ENCODE data around the gene CCSER1. TPM values are rescaled to one million over a fixed set of nuclear protein-coding genes. Genes with fewer than 3 reads are reported as not detected.

CCSER1 gene
- total and polyA plus RNA-seq, 4 donors = 0.61 to 23.0 (median 3.8) TPM

DNA sequence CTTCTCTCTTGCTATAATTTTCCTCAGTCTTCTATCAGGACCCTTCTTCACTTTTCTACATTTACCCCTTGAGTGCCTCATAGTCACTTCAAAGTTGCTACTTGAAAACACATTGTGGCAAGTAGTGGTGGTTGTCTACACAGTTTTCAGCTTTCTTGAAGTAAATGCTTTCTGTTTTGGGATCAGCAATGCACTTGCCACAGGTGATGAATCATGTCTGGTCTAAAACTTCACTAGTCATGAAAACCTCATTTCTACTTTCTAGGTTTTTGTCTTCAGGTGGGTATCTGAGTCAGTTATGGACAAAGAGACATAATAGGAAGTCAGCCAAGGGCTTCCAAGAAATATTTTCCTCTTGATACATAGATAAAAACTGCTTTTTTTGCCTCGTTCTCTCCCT is 359.2 kb downstream of the CCSER1 start:
- no peak overlapping the region for H3K9ac ChIP-seq (ENCODE audit: insufficient read depth in 1 of 2, low read length in 2 of 2)
- WGBS, 2 donors = 72 to 81% methylated on average over 1 of the region's 1 CpG
- no peak overlapping the region for H3K4me3 ChIP-seq
- TF ChIP-seq, protein P1, sequence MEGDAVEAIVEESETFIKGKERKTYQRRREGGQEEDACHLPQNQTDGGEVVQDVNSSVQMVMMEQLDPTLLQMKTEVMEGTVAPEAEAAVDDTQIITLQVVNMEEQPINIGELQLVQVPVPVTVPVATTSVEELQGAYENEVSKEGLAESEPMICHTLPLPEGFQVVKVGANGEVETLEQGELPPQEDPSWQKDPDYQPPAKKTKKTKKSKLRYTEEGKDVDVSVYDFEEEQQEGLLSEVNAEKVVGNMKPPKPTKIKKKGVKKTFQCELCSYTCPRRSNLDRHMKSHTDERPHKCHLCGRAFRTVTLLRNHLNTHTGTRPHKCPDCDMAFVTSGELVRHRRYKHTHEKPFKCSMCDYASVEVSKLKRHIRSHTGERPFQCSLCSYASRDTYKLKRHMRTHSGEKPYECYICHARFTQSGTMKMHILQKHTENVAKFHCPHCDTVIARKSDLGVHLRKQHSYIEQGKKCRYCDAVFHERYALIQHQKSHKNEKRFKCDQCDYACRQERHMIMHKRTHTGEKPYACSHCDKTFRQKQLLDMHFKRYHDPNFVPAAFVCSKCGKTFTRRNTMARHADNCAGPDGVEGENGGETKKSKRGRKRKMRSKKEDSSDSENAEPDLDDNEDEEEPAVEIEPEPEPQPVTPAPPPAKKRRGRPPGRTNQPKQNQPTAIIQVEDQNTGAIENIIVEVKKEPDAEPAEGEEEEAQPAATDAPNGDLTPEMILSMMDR (IDR thresholded peaks at IDR 0.05; ENCODE audit: control extremely low read depth, extremely low read depth) = no peak
- no peak for ATAC-seq (ENCODE audit: insufficient read depth, low FRiP score)
- no peak overlapping the region for H3K27ac ChIP-seq (ENCODE audit: low read depth in 1 of 2, low read length in 1 of 2)
- no peaks in the 10 kb centered on the region for H3K36me3 ChIP-seq (ENCODE audit: control insufficient read depth in 4 of 4, insufficient read depth in 4 of 4, low read length in 4 of 4)
- no peaks in the 10 kb centered on the region for H3K27me3 ChIP-seq (ENCODE audit: control insufficient read depth in 3 of 3, insufficient read depth in 3 of 3, low read length in 2 of 3)
- H3K4me1 ChIP-seq (ENCODE audit: control insufficient read depth in 5 of 5, insufficient read depth in 5 of 5, low read length in 5 of 5) = no peaks in the 10 kb centered on the region
- DNase-seq = no peak
- H3K9me3 ChIP-seq (ENCODE audit: control insufficient read depth in 4 of 4, insufficient read depth in 3 of 4, low read length in 3 of 4) = no peaks in the 10 kb centered on the region

- peaks cover 0 to under 1% (median 0%) of the 10 kb centered on the region in 4 donors for H3K9me3 ChIP-seq (ENCODE audit: control insufficient read depth in 4 of 4, insufficient read depth in 3 of 4, low read length in 3 of 4)
- ATAC-seq (ENCODE audit: insufficient read depth, low FRiP score) (no peak), DNase-seq (no peak)
- H3K4me3 ChIP-seq = no peak overlapping the region
- no peak overlapping the region for H3K9ac ChIP-seq (ENCODE audit: insufficient read depth in 1 of 2, low read length in 2 of 2)
- no peaks in the 10 kb centered on the region for H3K4me1 ChIP-seq (ENCODE audit: control insufficient read depth in 5 of 5, insufficient read depth in 5 of 5, low read length in 5 of 5)
- no peaks in the 10 kb centered on the region for H3K36me3 ChIP-seq (ENCODE audit: control insufficient read depth in 4 of 4, insufficient read depth in 4 of 4, low read length in 4 of 4)
- WGBS, 2 donors = 50 to 71% methylated on average over 1 of the region's 1 CpG
- no peak overlapping the region for H3K27ac ChIP-seq (ENCODE audit: low read depth in 1 of 2, low read length in 1 of 2)
- TF ChIP-seq, protein P1 (IDR thresholded peaks at IDR 0.05; ENCODE audit: control extremely low read depth, extremely low read depth) = no peak
- H3K27me3 ChIP-seq (ENCODE audit: control insufficient read depth in 3 of 3, insufficient read depth in 3 of 3, low read length in 2 of 3) = no peaks in the 10 kb centered on the region
These were observed 368.0 kb downstream of the CCSER1 start for GRCh38 chr4:90495211-90495610.

DNA sequence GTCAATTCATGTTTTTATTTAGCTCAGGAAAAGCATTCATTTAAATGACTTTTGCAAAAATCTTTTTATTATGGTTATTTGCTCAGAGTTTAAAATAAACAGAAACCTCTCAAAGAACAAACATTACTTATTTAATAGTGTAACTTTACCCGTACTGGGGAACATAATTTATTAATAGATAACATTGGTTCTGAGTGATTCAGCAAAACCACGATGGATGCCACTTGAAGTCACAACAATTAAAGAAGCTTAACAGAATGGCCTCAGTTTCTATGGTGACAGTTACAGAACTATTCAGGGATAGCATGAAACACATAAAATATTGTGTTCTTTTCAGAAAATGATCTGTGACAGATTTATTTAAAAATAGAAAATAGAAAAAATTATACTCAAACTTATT is 368.7 kb downstream of the CCSER1 start:
- H3K4me1 ChIP-seq (ENCODE audit: control insufficient read depth in 5 of 5, insufficient read depth in 5 of 5, low read length in 5 of 5) = no peaks in the 10 kb centered on the region
- H3K27me3 ChIP-seq (ENCODE audit: control insufficient read depth in 3 of 3, insufficient read depth in 3 of 3, low read length in 2 of 3) = no peaks in the 10 kb centered on the region
- TF ChIP-seq, protein P1 (IDR thresholded peaks at IDR 0.05; ENCODE audit: control extremely low read depth, extremely low read depth) = no peak
- DNase-seq = no peak
- peaks cover 0 to 1% (median 0%) of the 10 kb centered on the region in 4 donors for H3K9me3 ChIP-seq (ENCODE audit: control insufficient read depth in 4 of 4, insufficient read depth in 3 of 4, low read length in 3 of 4)
- H3K4me3 ChIP-seq = no peak overlapping the region
- no peak overlapping the region for H3K9ac ChIP-seq (ENCODE audit: insufficient read depth in 1 of 2, low read length in 2 of 2)
- no peaks in the 10 kb centered on the region for H3K36me3 ChIP-seq (ENCODE audit: control insufficient read depth in 4 of 4, insufficient read depth in 4 of 4, low read length in 4 of 4)
- ATAC-seq (ENCODE audit: insufficient read depth, low FRiP score) = no peak
- 28 to 31% methylated on average over 2 of the region's 2 CpGs for WGBS, 2 donors
- no peak overlapping the region for H3K27ac ChIP-seq (ENCODE audit: low read depth in 1 of 2, low read length in 1 of 2)

GRCh38 chr4:90498175-90498574 is 371.0 kb downstream of the CCSER1 start:
- Histone ChIP-seq H3K4me1 (ENCODE audit: control insufficient read depth in 5 of 5, insufficient read depth in 5 of 5, low read length in 5 of 5) (no peaks in the 10 kb centered on the region), H3K9me3 (ENCODE audit: control insufficient read depth in 4 of 4, insufficient read depth in 3 of 4, low read length in 3 of 4) (peaks cover 0 to 4% (median under 1%) of the 10 kb centered on the region in 4 donors), H3K4me3 (no peak overlapping the region), H3K9ac (ENCODE audit: insufficient read depth in 1 of 2, low read length in 2 of 2) (no peak overlapping the region), H3K27ac (ENCODE audit: low read depth in 1 of 2, low read length in 1 of 2) (no peak overlapping the region), H3K27me3 (ENCODE audit: control insufficient read depth in 3 of 3, insufficient read depth in 3 of 3, low read length in 2 of 3) (no peaks in the 10 kb centered on the region), H3K36me3 (ENCODE audit: control insufficient read depth in 4 of 4, insufficient read depth in 4 of 4, low read length in 4 of 4) (no peaks in the 10 kb centered on the region)
- DNase-seq = no peak
- 94% methylated on average over 2 of the region's 2 CpGs for WGBS, 2 donors
- no peak for ATAC-seq (ENCODE audit: insufficient read depth, low FRiP score)
- TF ChIP-seq, protein P1 (IDR thresholded peaks at IDR 0.05; ENCODE audit: control extremely low read depth, extremely low read depth) = no peak
